Mesenchymal stem cell (in vitro differentiated cells and primary cell): ENCODE measurements around the gene ULK3.

Experiments
- DNase-seq: peaks from one replicate; pipeline ENCODE4 v3.0.0-alpha.2; 2013
- H2AFZ ChIP-seq: one replicate; pipeline ENCODE4 v1.6.1; 2013; ENCODE audit warnings: low read depth, mild to moderate bottlenecking, control low read depth, inconsistent platforms, low read length, moderate library complexity
- H2AK5ac ChIP-seq: 2 replicates; pipeline ENCODE4 v1.6.1; 2013; ENCODE audit warnings: low read length, moderate library complexity, mild to moderate bottlenecking, inconsistent platforms; ENCODE audit not compliant: severe bottlenecking
- H2BK120ac ChIP-seq: one replicate; pipeline ENCODE4 v1.6.1; 2013; ENCODE audit warnings: low read depth, mild to moderate bottlenecking, inconsistent platforms, low read length, moderate library complexity
- H2BK12ac ChIP-seq, 2 experiments: one replicate each; pipeline ENCODE4 v1.6.1; 2013; ENCODE audit warnings: inconsistent platforms in 2 of 2, low read length in 2 of 2, mild to moderate bottlenecking in 2 of 2, moderate library complexity in 2 of 2, control low read depth in 1 of 2
- H2BK15ac ChIP-seq: one replicate; pipeline ENCODE4 v1.6.1; 2013; ENCODE audit warnings: mild to moderate bottlenecking, low read depth, inconsistent platforms; ENCODE audit not compliant: poor library complexity, severe bottlenecking
- H2BK5ac ChIP-seq: 2 replicates; pipeline ENCODE4 v1.6.1; 2013; ENCODE audit warnings: low read depth, mild to moderate bottlenecking, low read length, control low read depth, inconsistent platforms; ENCODE audit not compliant: poor library complexity, severe bottlenecking
- H3K14ac ChIP-seq, 2 experiments: one replicate each; pipeline ENCODE4 v1.6.1; 2013; ENCODE audit warnings: inconsistent platforms in 2 of 2, low read length in 2 of 2, control low read depth in 1 of 2, mild to moderate bottlenecking in 1 of 2, moderate library complexity in 1 of 2
- H3K18ac ChIP-seq, 2 experiments: one replicate each; pipeline ENCODE4 v1.6.1; 2013; ENCODE audit warnings: inconsistent platforms in 2 of 2, low read length in 2 of 2, control low read depth in 1 of 2, low read depth in 1 of 2, mild to moderate bottlenecking in 1 of 2
- H3K23ac ChIP-seq, 2 experiments: one replicate each; pipeline ENCODE4 v1.6.1; 2013; ENCODE audit warnings: inconsistent platforms in 2 of 2, low read length in 2 of 2, mild to moderate bottlenecking in 2 of 2, moderate library complexity in 2 of 2, control low read depth in 1 of 2
- H3K27ac ChIP-seq: 2 replicates; pipeline ENCODE4 v1.5.1; 2013; ENCODE audit warnings: mild to moderate bottlenecking, moderate library complexity, low read length, control low read depth, inconsistent platforms; ENCODE audit not compliant: poor library complexity, severe bottlenecking
- H3K27me3 ChIP-seq, 2 experiments: 2 replicates each; pipeline versions ENCODE4 v1.6.1 to v1.7.0; 2013; ENCODE audit warnings: low read length in 2 of 2, mild to moderate bottlenecking in 2 of 2, moderate library complexity in 2 of 2, control low read depth in 1 of 2, inconsistent platforms in 1 of 2; ENCODE audit not compliant: control insufficient read depth in 1 of 2, insufficient read depth in 1 of 2
- H3K36me3 ChIP-seq, 2 experiments: 2 replicates each; pipeline versions ENCODE4 v1.6.1 to v1.7.0; 2013; ENCODE audit warnings: low read length in 2 of 2, control low read depth in 1 of 2, inconsistent platforms in 1 of 2, low read depth in 1 of 2, mild to moderate bottlenecking in 1 of 2; ENCODE audit not compliant: insufficient read depth in 2 of 2, control insufficient read depth in 1 of 2
- H3K4ac ChIP-seq, 2 experiments: one replicate each; pipeline ENCODE4 v1.6.1; 2013; ENCODE audit warnings: inconsistent platforms in 2 of 2, low read length in 2 of 2, mild to moderate bottlenecking in 2 of 2, moderate library complexity in 2 of 2, control low read depth in 1 of 2, low read depth in 1 of 2
- H3K4me1 ChIP-seq: 2 replicates; pipeline ENCODE4 v1.6.1; 2013; ENCODE audit warnings: low read depth, low read length, control low read depth; ENCODE audit not compliant: control insufficient read depth, insufficient read depth
- H3K4me2 ChIP-seq: 2 replicates; pipeline ENCODE4 v1.6.1; 2013; ENCODE audit warnings: low read length, mild to moderate bottlenecking, inconsistent platforms; ENCODE audit not compliant: poor library complexity, severe bottlenecking
- H3K4me3 ChIP-seq, 2 experiments: 2 replicates each; pipeline versions ENCODE4 v1.5.1 to v1.7.0; 2013; ENCODE audit warnings: low read length in 2 of 2, mild to moderate bottlenecking in 2 of 2, control low read depth in 1 of 2, low read depth in 1 of 2; ENCODE audit not compliant: insufficient read depth in 1 of 2
- H3K79me1 ChIP-seq: replicated peaks from 2 replicates; pipeline ENCODE4 v1.6.1; 2013; ENCODE audit warnings: mild to moderate bottlenecking, control low read depth, low read length, inconsistent platforms; ENCODE audit not compliant: poor library complexity, severe bottlenecking
- H3K9ac ChIP-seq: 2 replicates; pipeline ENCODE4 v1.7.0; 2013; ENCODE audit warnings: mild to moderate bottlenecking, low read length, moderate library complexity
- H3K9me3 ChIP-seq: 2 replicates; pipeline ENCODE4 v1.7.0; 2013; ENCODE audit warnings: mild to moderate bottlenecking, low read length; ENCODE audit not compliant: control insufficient read depth
- H4K8ac ChIP-seq: one replicate; pipeline ENCODE4 v1.6.1; 2013; ENCODE audit warnings: inconsistent platforms, mild to moderate bottlenecking, low read length, moderate library complexity
- H4K91ac ChIP-seq: one replicate; pipeline ENCODE4 v1.6.1; 2013; ENCODE audit warnings: mild to moderate bottlenecking, low read length, inconsistent platforms
- WGBS: methylation state at CpG from one replicate; pipeline ENCODE4 v1.1.7; 2013; ENCODE audit warnings: mixed read lengths; 5-methylcytosine and 5-hydroxymethylcytosine counted together

ULK3 gene

GRCh38 chr15:74863239-74864056 is 20.5 kb upstream of the ULK3 start:
- DNase-seq = peak; percentile 14
- peaks cover 33% of the 10 kb centered on the region for H3K4me1 ChIP-seq
- H3K4me3 ChIP-seq = no peak overlapping the region
- no peak overlapping the region for H2BK12ac ChIP-seq
- no peak overlapping the region for H2AK5ac ChIP-seq
- H2BK15ac ChIP-seq = no peak overlapping the region
- no peaks in the 10 kb centered on the region for H3K9me3 ChIP-seq
- WGBS = 84% methylated on average over 11 of the region's 11 CpGs
- H3K23ac ChIP-seq = peak overlapping the region in 1 of 2 experiments; percentile 91
- H3K14ac ChIP-seq = peak overlapping the region in 1 of 2 experiments; percentile 44
- H3K27ac ChIP-seq = no peak overlapping the region
- no peak overlapping the region for H3K18ac ChIP-seq
- H3K4me2 ChIP-seq = no peak overlapping the region
- H3K79me1 ChIP-seq = peaks cover 15% of the 10 kb centered on the region
- H3K27me3 ChIP-seq = no peaks in the 10 kb centered on the region
- no peak overlapping the region for H2BK5ac ChIP-seq
- no peak overlapping the region for H2BK120ac ChIP-seq
- H4K91ac ChIP-seq = no peak overlapping the region
- peaks cover 6 to 9% of the 10 kb centered on the region in 2 experiments for H3K36me3 ChIP-seq
- peak overlapping the region; percentile 36 for H3K9ac ChIP-seq
- H2AFZ ChIP-seq = no peak overlapping the region
- H3K4ac ChIP-seq = no peak overlapping the region
- no peak overlapping the region for H4K8ac ChIP-seq

- Histone ChIP-seq H3K36me3 (peaks cover 8 to 13% of the 10 kb centered on the region in 2 experiments), H2BK120ac (no peak overlapping the region), H2BK15ac (no peak overlapping the region), H4K8ac (no peak overlapping the region), H3K27me3 (no peaks in the 10 kb centered on the region), H3K9me3 (no peaks in the 10 kb centered on the region), H2AK5ac (no peak overlapping the region), H2BK12ac (no peak overlapping the region), H3K79me1 (peaks cover 33% of the 10 kb centered on the region), H3K9ac (no peak overlapping the region), H3K23ac (no peak overlapping the region), H3K4ac (no peak overlapping the region), H3K27ac (no peak overlapping the region), H3K14ac (no peak overlapping the region), H3K4me2 (no peak overlapping the region), H3K18ac (no peak overlapping the region), H2AFZ (no peak overlapping the region), H4K91ac (no peak overlapping the region), H3K4me1 (peaks cover 19% of the 10 kb centered on the region), H2BK5ac (no peak overlapping the region), H3K4me3 (no peak overlapping the region)
- no peak for DNase-seq
- WGBS = 94% methylated on average over 3 of the region's 4 CpGs
Measured at GRCh38 chr15:74858369-74858740, 15.4 kb upstream of the ULK3 start.

GRCh38 chr15:74857671-74858368 is 14.9 kb upstream of the ULK3 start:
- H4K8ac ChIP-seq = no peak overlapping the region
- WGBS = 96% methylated on average over 9 of the region's 9 CpGs
- H2BK120ac ChIP-seq = no peak overlapping the region
- H2BK15ac ChIP-seq = no peak overlapping the region
- no peak overlapping the region for H2AK5ac ChIP-seq
- peaks cover 38% of the 10 kb centered on the region for H3K79me1 ChIP-seq
- H4K91ac ChIP-seq = no peak overlapping the region
- H3K27me3 ChIP-seq = no peaks in the 10 kb centered on the region
- no peak overlapping the region for H3K14ac ChIP-seq
- H3K36me3 ChIP-seq = peaks cover 14 to 19% of the 10 kb centered on the region in 2 experiments
- H2BK12ac ChIP-seq = no peak overlapping the region
- no peak overlapping the region for H3K4ac ChIP-seq
- no peak overlapping the region for H3K23ac ChIP-seq
- H3K18ac ChIP-seq = no peak overlapping the region
- peaks cover 17% of the 10 kb centered on the region for H3K4me1 ChIP-seq
- H3K4me2 ChIP-seq = no peak overlapping the region
- H3K9me3 ChIP-seq = no peaks in the 10 kb centered on the region
- DNase-seq = no peak
- no peak overlapping the region for H2BK5ac ChIP-seq
- H2AFZ ChIP-seq = no peak overlapping the region
- no peak overlapping the region for H3K9ac ChIP-seq
- no peak overlapping the region for H3K4me3 ChIP-seq
- H3K27ac ChIP-seq = no peak overlapping the region

- Histone ChIP-seq H3K79me1 (peaks cover 45% of the 10 kb centered on the region), H2BK12ac (no peak overlapping the region), H4K8ac (no peak overlapping the region), H3K4me1 (peaks cover 17% of the 10 kb centered on the region), H2BK120ac (no peak overlapping the region), H2BK5ac (no peak overlapping the region), H3K23ac (no peak overlapping the region), H3K14ac (no peak overlapping the region), H3K4me3 (no peak overlapping the region), H3K9me3 (no peaks in the 10 kb centered on the region), H3K36me3 (peaks cover 20 to 25% of the 10 kb centered on the region in 2 experiments), H3K27ac (no peak overlapping the region), H2BK15ac (no peak overlapping the region), H3K27me3 (no peaks in the 10 kb centered on the region), H2AFZ (no peak overlapping the region), H3K4me2 (no peak overlapping the region), H3K9ac (no peak overlapping the region), H2AK5ac (no peak overlapping the region), H3K18ac (no peak overlapping the region), H3K4ac (no peak overlapping the region), H4K91ac (no peak overlapping the region)
- 89% methylated on average over 4 of the region's 5 CpGs for WGBS
- DNase-seq = no peak
Measured at GRCh38 chr15:74857082-74857655, 14.2 kb upstream of the ULK3 start.
